GM18508 (cell line): Measurements from ENCODE around the gene LAT.
"Not testable (repeated sequence)": the region's sequence is repeated elsewhere in the genome, so short reads cannot be mapped to it uniquely, and the experiment has no call there.

Experiments used
- ATAC-seq: cut with Tn5 transposase; IDR thresholded peaks from one replicate; pipeline ENCODE4 v1.9.1; 2021; ENCODE audit warnings: moderate number of reproducible peaks; ENCODE audit not compliant: insufficient read depth, unreplicated experiment

LAT gene

DNA sequence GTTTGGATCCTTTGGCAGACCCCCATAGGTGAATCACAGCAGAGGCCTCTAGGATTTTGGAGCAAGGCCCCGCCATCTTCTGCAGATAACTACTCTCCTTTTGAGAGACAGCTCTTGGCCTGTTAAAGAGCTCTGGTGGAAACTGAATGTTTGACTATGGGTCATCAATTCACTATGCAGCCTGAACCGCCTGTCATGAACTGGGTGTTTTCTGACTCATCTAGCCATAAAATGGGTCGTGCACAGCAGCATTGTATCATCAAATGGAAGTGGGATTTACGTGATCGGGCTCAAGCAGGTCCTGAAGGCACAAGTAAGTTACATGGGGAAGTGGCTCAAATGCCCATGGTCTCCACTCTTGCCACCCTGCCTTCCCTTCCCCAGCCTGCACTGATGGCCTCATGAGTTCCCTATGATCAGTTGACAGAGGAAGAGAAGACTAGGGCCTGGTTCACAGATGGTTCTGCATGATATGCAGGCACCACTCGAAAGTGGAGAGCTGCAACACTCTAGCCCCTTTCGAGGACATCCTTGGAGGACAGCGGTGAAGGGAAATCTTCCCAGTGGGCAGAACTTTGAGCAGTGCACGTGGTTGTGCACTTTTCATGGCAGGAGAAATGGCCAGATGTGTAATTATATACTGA is 19.8 kb downstream of the LAT start:
- not testable (repeated sequence) for ATAC-seq

DNA sequence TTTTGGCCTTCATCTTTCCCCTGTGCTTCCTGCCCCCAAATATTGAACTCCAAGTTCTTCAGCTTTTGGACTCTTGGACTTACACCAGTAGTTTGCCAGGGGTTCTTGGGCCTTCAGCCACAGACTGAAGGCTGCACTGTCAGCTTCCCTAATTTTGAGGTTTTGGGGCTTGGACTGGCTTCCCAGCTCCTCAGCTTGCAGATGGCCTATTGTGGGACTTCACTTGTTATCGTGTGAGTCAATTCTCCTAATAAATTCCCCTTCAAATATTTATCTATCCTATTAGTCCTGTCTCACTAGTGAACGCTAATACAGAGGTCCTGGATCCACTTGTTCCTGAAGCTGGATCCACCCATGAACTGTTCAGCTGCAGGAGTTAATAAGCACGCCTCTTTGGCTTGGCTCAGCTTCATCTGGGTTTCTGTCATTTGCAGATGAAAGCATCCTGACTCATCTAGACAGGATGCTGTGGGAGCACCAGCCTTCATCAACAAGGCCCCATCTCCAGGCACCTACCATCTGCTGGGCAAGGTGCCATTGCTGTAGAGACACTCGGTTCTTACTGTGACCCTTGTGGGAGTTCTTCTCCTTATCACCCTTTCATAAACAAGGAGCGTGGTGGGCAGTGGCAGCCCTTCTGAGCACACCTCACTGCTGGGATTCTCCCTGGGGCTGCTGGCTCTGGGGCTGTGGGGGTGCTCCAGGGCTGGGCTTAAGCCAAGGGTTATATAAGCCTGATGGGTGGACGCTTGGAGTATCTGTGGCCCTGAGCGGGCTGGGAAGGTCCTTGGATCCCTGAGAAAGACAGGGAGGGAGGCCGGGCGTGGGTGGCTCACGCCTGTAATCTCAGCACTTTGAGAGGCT is 23.1 kb downstream of the LAT start:
- no peak for ATAC-seq

DNA sequence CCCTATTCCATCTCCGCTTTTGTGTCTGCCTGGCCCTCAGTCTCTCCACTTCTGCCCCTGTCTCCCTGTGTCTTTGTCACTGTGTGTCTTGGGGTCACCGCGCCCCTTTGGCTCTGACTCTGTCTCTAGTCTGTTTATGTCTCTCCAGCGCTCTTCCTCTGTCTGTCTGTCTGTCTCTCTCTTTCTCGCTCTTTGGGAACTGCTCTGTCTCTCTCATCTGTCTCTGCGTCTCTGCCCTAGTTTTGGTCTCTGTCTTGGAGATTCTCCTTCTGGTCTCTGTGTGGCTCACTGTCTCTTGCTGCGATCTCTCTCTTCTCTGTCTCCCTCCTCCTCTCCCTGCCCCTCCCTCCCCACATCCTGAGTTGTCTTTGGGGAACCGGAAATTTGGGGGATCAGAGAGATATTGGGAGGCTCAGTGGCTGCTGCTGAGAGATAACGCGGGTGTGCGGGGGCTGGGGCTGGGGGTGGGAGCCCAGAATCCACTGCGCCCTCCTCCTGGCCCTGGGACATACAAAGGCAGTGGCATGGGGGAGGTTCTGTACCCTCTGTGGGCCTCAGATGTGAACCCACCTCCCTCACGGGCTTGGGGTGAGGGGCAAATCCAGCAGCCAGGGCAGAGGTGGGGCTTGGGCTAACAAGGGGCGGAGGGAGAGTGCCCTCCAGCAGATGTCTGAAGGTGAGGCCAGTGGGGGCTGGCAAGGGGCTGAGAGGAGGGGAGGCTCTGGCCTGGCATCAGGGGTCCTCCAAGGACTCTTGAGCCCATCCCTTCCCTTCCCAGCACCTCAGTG is 24.4 kb downstream of the LAT start:
- ATAC-seq: no peak

DNA sequence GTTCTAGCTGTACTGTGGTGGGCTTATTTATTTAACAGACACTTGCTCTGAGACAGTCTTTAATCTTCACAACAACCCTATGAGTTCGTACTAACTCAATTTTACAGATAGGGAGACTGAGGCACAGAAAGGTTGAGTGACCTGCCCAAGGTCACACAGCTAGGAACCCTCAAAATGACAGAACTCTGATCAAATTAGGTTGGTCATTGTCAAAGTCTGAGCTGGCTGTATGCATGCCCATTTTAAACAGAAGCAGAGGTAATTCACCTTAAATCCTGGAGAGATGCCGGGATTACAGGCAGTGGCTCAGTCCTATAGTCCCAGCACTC is 24.9 kb downstream of the LAT start:
- ATAC-seq: no peak

DNA sequence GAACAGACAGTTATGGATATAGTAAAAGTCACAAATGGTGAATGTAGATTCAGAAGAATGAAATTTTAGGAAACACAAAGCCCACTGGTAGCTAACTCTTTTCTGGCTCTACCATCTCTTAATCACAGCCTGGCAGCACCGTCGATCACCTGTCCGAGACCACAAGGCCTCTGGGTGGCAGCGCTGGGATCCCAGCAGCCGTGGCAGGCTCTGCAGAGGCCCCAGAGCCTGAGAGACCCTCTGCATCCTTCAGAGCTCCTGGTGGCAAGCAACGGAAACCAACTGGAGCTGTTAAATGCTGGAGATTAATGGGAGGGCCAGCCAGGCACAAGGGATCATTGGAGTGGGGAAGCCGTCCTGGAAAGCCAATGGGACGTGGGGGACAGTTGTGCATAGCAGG is 26.3 kb downstream of the LAT start:
- no peak for ATAC-seq

DNA sequence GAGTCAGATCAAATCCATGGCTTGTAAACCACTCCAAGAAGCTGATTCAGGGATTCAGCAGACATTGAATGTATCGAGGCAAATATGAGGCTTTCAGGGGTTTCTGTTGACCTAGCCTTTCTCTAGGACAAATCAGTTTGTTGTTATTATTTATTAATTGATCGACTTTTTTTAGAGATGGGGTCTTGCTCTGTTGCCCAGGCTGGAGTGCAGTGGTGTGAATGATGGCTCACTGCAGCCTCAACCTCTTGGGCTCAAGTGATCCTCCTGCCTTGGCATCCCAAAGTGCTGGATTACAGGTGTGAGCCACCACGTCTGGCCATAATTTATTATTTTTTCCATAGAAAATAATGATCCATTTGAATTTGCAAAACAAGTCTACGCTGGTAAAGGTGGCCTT is 27.0 kb downstream of the LAT start:
- no peak for ATAC-seq

DNA sequence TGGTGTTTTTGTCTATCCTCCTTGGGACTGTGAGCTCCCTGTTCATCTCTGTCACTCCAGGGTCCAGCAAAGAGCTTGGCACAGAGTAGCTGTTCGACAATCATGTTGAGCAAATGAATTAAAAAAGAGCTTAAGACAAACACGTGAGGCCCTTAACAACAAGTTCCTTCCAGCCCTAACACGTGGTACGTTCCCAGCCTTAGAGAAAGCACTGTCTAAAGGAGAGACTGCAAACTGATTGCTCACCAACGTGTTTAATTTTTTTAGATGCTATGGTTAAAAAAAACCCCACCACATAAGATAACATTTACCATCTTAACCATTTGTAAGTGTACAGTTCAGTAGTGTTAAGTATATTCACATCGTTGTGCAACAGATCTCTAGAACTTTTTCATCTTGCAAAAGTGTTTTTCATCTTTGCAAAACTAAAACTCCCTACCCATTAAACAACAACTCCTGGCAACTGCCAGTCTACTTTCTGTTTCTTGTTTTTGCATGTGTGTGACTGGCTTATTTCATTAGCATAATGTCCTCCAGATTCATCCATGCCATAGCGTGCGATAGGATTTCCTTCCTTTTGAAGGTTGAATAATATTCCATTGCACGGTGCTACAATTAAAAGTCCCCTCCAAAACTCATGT is 28.2 kb downstream of the LAT start:
- ATAC-seq: no peak

DNA sequence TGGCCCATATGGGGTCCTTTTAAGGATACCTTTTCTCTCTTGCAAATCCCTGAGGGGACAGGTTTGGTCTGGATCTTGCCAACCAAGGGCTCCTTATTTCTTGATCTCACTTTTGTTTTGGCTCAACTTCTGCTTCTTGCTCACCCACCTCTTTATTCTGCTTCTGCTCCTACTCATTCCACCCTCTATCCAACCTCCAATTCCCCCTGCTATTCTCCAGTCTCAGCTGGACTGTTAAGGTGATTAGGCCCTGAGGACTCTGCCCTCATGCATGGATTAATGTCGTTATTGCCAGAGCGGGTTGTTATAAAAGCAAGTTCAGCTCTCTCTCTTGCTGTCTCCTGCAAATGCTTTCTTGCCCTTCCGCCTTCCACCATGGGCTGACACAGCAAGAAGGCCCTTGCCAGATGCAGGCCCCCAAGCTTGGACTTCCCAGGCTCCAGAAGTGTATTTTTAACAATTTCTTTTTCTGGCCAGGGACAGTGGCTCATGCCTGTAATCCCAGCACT is 29.8 kb downstream of the LAT start:
- no peak for ATAC-seq

DNA sequence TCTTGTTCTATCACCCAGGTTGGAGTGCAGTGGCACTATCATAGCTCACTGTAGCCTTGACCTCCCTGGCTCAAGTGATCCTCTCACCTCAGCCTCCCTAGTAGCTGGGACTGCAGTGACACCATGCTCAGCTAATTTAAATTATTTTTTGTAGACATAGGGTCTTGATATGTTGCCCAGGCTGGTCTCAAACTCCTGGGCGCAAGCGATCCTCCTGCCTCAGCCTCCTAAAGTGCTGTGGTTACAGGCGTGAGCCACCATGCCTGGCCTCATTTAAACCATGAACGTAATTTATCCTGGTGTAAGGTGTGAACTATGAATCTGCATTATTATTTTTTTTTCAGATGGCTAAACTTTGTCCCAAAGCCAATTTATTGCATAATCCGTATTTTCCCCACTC is 37.3 kb downstream of the LAT start:
- ATAC-seq: no peak

DNA sequence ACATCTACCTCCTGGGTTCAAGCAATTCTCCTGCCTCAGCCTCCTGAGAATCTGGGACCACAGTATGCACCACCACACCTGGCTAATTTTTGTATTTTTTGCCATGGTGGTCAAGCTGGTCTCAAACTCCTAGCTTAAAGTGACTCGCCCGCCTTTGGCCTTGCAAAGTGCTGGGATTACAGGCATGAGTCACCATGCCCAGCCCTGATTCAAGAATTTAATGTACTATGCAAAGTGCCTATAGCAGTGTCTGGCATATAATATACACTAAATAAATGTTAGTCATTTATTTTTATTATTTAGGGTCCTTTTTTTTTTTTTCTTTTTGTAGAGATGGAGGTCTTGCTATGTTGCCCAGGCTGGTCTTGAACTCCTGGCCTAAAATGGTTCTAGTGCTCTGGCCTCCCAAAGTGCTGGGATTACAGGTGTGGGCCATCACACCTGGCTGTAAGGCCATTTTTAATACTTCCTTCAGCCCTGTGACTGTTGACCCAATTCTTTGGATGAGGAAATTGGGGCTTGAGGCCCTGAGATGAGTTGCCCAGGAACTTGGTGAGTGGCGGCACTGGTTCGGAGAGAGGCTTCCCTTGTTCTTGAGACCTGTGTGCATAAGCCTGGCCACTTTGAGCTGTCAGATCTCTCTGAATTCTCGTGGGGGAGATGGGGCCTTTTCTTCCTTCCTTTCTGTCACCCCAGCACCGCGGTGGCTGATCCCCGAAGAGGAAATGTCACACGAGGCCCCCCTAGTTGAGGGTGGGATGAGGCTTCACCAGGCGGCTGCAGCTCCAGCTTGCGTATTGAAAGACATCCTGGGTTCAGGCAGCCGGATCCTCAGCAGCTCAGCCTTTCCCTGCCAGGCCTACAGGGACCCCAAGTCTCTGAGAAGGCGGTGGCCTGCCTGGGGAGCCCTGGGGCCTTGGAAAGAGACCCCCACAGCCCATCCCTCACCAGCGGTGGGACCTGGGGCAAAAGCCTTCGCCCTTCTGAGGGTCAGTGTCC is 38.7 kb downstream of the LAT start:
- ATAC-seq: no peak

DNA sequence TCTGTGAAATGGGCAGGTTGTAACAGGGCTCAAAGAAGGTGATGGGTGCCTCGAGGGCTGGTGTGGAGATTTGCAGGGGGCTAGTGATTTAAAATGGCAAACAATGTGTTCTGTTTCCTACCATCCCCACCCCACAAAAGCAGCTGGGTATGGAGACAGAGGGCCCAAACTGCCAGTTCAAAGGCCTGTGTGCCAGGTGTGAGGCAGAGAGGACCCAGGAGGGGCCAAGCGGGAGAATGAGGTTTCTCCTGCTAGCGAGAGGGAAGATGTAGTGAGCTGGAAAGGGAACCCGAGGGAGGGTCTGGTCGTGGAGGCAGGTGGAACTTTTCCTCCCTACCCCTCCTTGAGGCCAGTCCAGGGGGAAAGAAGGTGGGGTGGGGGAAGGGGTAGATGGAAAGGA is 39.4 kb downstream of the LAT start:
- no peak for ATAC-seq

DNA sequence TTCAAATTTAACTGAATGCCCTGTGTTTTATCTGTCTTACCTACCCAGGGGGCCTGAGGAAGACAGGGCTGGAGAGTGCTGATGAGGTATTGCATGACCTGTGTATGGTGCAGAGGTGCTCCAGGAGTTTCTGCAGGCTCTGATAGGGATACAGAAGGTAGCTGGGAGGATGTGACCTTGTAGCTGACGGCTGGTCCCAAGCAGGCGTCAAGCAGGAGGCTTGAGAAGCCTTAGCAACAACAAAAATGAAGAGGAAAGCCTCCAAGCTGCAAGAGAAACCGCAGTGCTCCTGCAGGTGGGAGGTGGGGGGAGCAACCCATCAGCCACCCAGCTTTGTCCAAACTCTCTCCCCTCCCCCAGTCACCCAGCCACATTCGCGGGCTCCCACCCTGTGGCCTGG is 40.4 kb downstream of the LAT start:
- no peak for ATAC-seq

DNA sequence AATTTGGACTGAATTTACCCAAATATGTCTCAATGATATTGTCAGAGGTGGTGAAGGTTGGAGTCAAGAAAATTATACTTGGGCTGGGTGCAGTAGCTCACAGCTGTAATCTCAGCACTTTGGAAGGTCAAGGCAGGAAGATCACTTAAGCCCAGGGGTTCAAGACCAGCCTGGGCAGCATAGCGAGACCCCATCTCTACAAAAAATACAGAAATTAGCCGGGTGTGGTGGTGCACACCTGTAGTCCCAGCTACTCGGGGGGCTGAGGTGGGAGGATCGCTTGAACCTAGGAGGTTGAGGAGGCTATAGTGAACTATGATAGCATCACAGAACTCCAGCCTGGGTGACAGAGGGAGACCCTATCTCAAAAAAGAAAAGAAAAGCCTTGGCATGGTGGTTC is 40.9 kb downstream of the LAT start:
- no peak for ATAC-seq

DNA sequence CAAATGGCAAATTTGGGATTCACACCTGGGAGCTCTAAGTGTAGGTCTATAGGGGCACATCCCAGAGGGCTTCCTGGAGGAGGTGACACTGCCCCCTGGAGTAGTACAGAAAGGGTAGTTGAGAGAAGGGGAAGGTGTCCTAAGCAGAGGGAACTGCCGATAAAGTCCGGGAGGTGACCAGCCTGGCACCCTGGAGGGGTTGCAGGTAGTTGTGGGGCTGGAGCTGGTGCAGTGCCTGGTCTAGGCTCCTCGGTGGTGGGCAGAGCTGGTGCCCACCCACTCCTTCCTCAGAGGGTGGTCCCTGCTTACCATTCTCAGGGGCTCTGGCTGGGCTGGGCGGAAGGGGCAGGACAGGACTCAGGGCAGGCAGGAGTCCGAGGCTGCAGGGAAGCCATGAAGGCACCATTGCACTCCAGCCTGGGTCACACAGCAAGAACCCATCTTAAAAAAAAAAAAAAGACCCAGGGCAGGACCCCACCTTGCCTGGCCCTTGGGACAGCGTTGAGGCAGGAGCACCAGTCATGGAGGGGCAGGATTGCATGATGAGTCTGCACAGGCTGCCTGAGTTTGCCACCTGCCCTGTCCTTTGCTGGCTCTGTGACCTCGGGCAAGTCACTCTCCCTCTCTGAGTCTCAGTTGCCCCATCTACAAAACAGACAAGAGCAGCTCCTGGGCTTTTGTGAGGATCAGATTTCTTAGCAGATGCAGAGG is 43.8 kb downstream of the LAT start:
- no peak for ATAC-seq

DNA sequence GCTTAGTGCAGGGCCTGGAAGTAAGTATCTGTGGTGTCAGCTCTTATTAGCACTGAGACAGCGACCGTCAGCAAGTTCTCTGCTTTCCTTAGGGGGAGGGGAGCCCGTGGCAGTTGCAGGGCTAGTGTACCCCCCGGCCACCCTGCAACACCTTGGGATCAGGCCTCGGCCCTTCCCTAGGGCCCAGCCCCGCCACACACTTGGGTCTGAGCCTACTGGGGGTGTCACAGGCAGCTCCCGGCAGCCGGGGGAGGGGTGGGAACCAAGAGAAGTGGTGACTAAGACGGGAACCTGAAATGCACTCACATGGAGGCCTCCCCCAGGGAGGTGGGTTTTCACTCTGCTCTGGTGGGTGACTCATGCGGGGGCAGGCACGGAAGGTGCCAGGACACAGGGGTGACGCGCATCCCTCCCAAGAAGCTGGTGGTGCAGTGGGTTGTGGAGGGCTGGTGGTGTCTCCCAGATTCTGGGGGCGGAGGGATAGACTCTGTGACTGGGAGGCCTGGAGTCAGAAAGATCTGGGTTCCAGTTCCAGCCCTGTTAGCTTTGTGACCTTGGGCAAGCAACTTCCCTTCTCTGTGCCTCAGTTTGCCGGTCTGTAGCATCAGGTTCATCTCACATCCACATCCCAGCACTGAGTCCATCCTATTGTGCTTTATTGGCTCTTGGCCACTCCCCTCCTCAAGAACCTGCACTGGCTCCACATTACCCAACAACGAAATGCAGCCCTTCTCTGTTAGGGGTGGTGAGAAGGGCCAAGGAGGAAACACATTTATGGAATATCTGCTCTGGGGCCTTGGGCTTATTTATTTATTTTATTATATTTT is 44.5 kb downstream of the LAT start:
- ATAC-seq: no peak

DNA sequence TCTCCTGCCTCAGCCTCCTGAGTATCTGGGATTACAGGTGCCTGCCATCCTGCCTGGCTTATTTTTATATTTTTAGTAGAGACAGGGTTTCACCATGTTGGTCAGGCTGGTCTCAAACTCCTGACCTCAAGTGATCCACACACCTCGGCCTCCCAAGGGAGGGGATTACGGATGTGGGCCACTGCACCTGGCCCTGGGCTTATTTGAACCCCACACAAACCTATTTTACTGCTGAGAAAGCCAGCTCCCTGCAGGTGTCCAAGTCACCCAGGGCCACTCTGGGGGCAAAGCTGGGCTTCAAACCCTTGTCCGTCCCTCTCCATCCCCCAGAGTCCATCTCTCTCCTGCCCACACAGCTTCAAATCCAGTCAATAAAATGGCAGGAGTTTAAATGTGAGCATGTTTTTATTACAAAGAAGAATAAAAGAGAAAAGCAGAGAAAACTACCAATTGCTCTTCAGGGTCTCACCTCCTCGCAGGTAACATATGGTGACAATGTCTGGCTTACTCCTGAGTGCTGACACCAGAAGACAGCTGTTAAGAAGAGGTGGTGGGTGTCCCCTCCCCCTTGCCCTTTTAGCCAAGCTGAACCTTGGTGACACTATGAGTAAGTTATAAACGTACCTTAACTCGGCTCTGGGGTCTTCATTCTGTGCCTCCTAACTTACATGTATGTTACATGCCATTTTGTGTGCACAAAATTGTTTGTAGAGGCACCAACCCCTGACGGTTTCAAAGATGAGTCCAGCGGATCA is 45.4 kb downstream of the LAT start:
- ATAC-seq: no peak
